HEK293 (cell line): ENCODE results near the gene LMF1.

ENCODE experiments used
- CTCF ChIA-PET: fragments of 350-600 bp; formaldehyde crosslinking; extraction: SDS; loops from one replicate; lab custom pipeline; 2021; ENCODE audit warnings: antibody characterized with exemption; lab: Yijun Ruan, JAX
- POLR2A ChIA-PET: fragments of 300-600 bp; formaldehyde crosslinking; extraction: SDS; loops from one replicate; lab custom pipeline; 2020; ENCODE audit warnings: antibody characterized with exemption, inconsistent platforms; lab: Yijun Ruan, JAX
- H3K27ac ChIP-seq: fragments of 200-500 bp; sonication (Bioruptor generic); 2 replicates; pipeline ENCODE4 v1.5.1; 2014; ENCODE audit warnings: low read depth, low read length, control low read depth, inconsistent platforms; ENCODE audit errors: extremely low read depth
- H3K36me3 ChIP-seq, 2 experiments: fragments of 200-500 bp in 1 of 2; sonication (Bioruptor generic) in 1 of 2; 1 replicate in 1 of 2; 2 replicates in 1 of 2; pipeline ENCODE4 v1.5.1; 2014 to 2017; ENCODE audit warnings: inconsistent platforms in 2 of 2, low read length in 2 of 2; ENCODE audit not compliant: control insufficient read depth in 2 of 2, insufficient read depth in 1 of 2
- H3K4me1 ChIP-seq: fragments of 200-500 bp; sonication (Bioruptor generic); 2 replicates; pipeline ENCODE4 v1.5.1; 2014; ENCODE audit warnings: mild to moderate bottlenecking, low read length, inconsistent platforms; ENCODE audit not compliant: control insufficient read depth, insufficient read depth
- H3K4me3 ChIP-seq: 2 replicates; pipeline ENCODE4 v1.5.1; 2011; ENCODE audit warnings: low read depth, mild to moderate bottlenecking, control low read depth, low read length, moderate library complexity
- H3K9me3 ChIP-seq: fragments of 200-500 bp; sonication (Bioruptor generic); 2 replicates; pipeline ENCODE4 v1.5.1; 2014; ENCODE audit warnings: low read depth, low read length, inconsistent platforms; ENCODE audit not compliant: control insufficient read depth, insufficient read depth
- BCL11A ChIP-seq: fragments of 450-650 bp; formaldehyde crosslinking; IDR thresholded peaks from 2 replicates; pipeline ENCODE4 v1.5.1; 2016; ENCODE audit warnings: low read depth, missing biosample characterization, missing genetic modification characterization
- FEZF1 ChIP-seq: fragments of 450-650 bp; formaldehyde crosslinking; IDR thresholded peaks from 2 replicates; pipeline ENCODE4 v1.5.1; 2016; ENCODE audit warnings: missing biosample characterization, missing genetic modification characterization
- GFI1B ChIP-seq: fragments of 450-650 bp; formaldehyde crosslinking; IDR thresholded peaks from 2 replicates; pipeline ENCODE4 v1.5.1; 2016; ENCODE audit warnings: missing biosample characterization, missing genetic modification characterization
- GLIS2 ChIP-seq: fragments of 450-650 bp; formaldehyde crosslinking; IDR thresholded peaks from 2 replicates; pipeline ENCODE4 v1.5.1; 2016; ENCODE audit warnings: missing biosample characterization, missing genetic modification characterization
- HOXC10 ChIP-seq: sonication (generic); formaldehyde crosslinking; IDR thresholded peaks from 2 replicates; pipeline ENCODE4 v1.8.1; 2023; ENCODE audit warnings: mild to moderate bottlenecking, missing genetic modification reagents
- KLF16 ChIP-seq: fragments of 450-650 bp; formaldehyde crosslinking; IDR thresholded peaks from 2 replicates; pipeline ENCODE4 v1.5.1; 2017; ENCODE audit warnings: missing biosample characterization, missing genetic modification characterization
- TRIM28 ChIP-seq: IDR thresholded peaks from 2 replicates; pipeline ENCODE4 v1.6.1; 2011; ENCODE audit warnings: low read length, control low read depth, borderline replicate concordance
- ZBTB48 ChIP-seq: fragments of 450-650 bp; formaldehyde crosslinking; IDR thresholded peaks from 2 replicates; pipeline ENCODE4 v1.5.1; 2016; ENCODE audit warnings: missing biosample characterization, missing genetic modification characterization
- ZNF10 ChIP-seq: fragments of 450-650 bp; formaldehyde crosslinking; IDR thresholded peaks from 2 replicates; pipeline ENCODE4 v1.5.1; 2017; ENCODE audit warnings: missing biosample characterization, missing genetic modification characterization
- ZNF121 ChIP-seq: fragments of 450-650 bp; formaldehyde crosslinking; IDR thresholded peaks from 2 replicates; pipeline ENCODE4 v1.5.1; 2016; ENCODE audit warnings: missing biosample characterization, missing genetic modification characterization
- ZNF157 ChIP-seq: fragments of 450-650 bp; formaldehyde crosslinking; IDR thresholded peaks from 2 replicates; pipeline ENCODE4 v1.5.1; 2016; ENCODE audit warnings: missing biosample characterization, missing genetic modification characterization
- ZNF2 ChIP-seq: fragments of 450-650 bp; formaldehyde crosslinking; IDR thresholded peaks from 2 replicates; pipeline ENCODE4 v1.5.1; 2016; ENCODE audit warnings: missing biosample characterization, missing genetic modification characterization
- ZNF211 ChIP-seq: fragments of 450-650 bp; formaldehyde crosslinking; IDR thresholded peaks from 2 replicates; pipeline ENCODE4 v1.5.1; 2016; ENCODE audit warnings: low read depth, missing biosample characterization, missing genetic modification characterization
- ZNF214 ChIP-seq: fragments of 450-650 bp; formaldehyde crosslinking; IDR thresholded peaks from 2 replicates; pipeline ENCODE4 v1.5.1; 2017; ENCODE audit warnings: missing biosample characterization, mild to moderate bottlenecking, missing genetic modification characterization, borderline replicate concordance
- ZNF248 ChIP-seq: fragments of 450-650 bp; formaldehyde crosslinking; IDR thresholded peaks from 2 replicates; pipeline ENCODE4 v1.5.1; 2017; ENCODE audit warnings: missing biosample characterization, missing genetic modification characterization
- ZNF274 ChIP-seq, 2 experiments: fragments of 200-500 bp in 1 of 2; fragments of 450-650 bp in 1 of 2; sonication (Bioruptor generic) in 1 of 2; formaldehyde crosslinking in 1 of 2; IDR thresholded peaks; 2 replicates each; pipeline versions ENCODE4 v1.5.1 to v1.6.1; 2014 to 2016; ENCODE audit warnings: borderline replicate concordance in 1 of 2, inconsistent platforms in 1 of 2, low read length in 1 of 2, missing biosample characterization in 1 of 2, missing genetic modification characterization in 1 of 2
- ZNF302 ChIP-seq: fragments of 450-650 bp; formaldehyde crosslinking; IDR thresholded peaks from 2 replicates; pipeline ENCODE4 v1.5.1; 2016; ENCODE audit warnings: missing biosample characterization, missing genetic modification characterization, low read depth
- ZNF600 ChIP-seq: fragments of 450-650 bp; formaldehyde crosslinking; IDR thresholded peaks from 2 replicates; pipeline ENCODE4 v1.5.1; 2016; ENCODE audit warnings: missing biosample characterization, missing genetic modification characterization
- ZNF623 ChIP-seq: fragments of 450-650 bp; formaldehyde crosslinking; IDR thresholded peaks from 2 replicates; pipeline ENCODE4 v1.5.1; 2016; ENCODE audit warnings: missing biosample characterization, missing genetic modification characterization
- ZSCAN30 ChIP-seq: fragments of 450-650 bp; IDR thresholded peaks from 2 replicates; pipeline ENCODE4 v1.5.1; 2018; ENCODE audit warnings: missing biosample characterization, mild to moderate bottlenecking, missing genetic modification characterization, moderate library complexity
- TF ChIP-seq, protein P1 (sequence below): fragments of 450-650 bp; formaldehyde crosslinking; IDR thresholded peaks from 2 replicates; pipeline ENCODE4 v1.5.1; 2017; ENCODE audit warnings: missing biosample characterization, missing genetic modification characterization
- TF ChIP-seq, protein P2 (sequence below): fragments of 450-650 bp; formaldehyde crosslinking; IDR thresholded peaks from 2 replicates; pipeline ENCODE4 v1.5.1; 2016; ENCODE audit warnings: missing biosample characterization, missing genetic modification characterization
- TF ChIP-seq, protein P3 (sequence below): sonication (generic); formaldehyde crosslinking; IDR thresholded peaks from 2 replicates; pipeline ENCODE4 v1.8.1; 2022; ENCODE audit warnings: mild to moderate bottlenecking, moderate library complexity, missing genetic modification reagents
- TF ChIP-seq, protein P4 (sequence below): fragments of 450-650 bp; formaldehyde crosslinking; IDR thresholded peaks from 2 replicates; pipeline ENCODE4 v1.5.1; 2016; ENCODE audit warnings: missing biosample characterization, missing genetic modification characterization

LMF1 gene

DNA sequence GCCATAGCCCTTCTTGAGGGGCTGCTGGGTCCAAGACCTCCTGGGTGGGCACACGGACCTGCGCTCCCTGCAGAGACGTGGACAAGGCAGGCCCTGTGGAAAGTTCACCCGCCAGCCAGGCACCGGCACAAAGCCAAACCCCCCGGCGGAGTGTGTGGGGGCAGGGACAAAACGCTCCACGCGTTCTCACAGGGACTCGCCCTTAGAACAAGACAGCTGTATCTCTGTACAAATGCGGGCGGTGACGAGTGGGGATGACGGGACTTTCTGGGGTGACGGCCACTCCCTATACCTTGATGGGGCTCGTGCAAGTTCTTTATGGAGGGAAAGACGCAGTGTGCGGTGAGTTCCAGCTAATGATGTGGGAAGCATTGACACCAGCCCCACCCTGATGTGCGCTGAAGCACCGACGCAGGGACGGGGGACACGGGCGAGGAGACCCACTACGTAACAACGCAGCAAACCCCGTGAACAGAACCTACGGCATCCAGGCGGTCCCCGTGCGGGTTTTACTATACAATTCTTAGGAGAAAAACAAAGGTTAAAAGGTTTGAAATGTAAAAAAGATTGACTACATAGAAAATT, 49.4 kb downstream of the LMF1 start (continued):
- TF ChIP-seq FEZF1 (tag by site-specific recombination) (no peak), ZNF248 (tag by site-specific recombination) (no peak), GLIS2 (tag by site-specific recombination) (no peak)

DNA sequence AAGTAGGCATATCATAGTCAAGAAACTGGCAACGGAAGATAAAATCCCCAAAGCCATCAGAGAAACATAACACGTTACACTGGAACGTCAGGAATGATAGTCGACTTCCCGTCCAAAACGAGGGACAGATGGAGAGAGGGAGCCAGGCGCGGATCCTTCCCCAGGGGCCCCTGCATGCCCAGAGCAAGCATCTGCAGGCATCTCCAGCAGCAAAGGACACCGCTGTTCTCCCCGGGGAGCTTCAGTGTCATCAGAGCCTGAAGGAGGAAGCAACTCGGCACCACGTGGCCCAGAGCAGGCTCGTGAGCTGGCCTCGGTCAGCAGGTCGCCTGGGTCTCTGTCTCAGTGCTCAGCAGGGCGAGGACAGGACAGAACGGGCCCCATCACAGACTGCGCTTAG, 50.1 kb downstream of the LMF1 start:
- H3K4me3 ChIP-seq, result no peak overlapping the region
- ChIA-PET CTCF (no interaction called here), POLR2A (no interaction called here)
- no peak overlapping the region for H3K27ac ChIP-seq
- H3K9me3 ChIP-seq, result no peaks in the 10 kb centered on the region
- H3K36me3 ChIP-seq, result peaks cover 0 to under 1% of the 10 kb centered on the region in 2 experiments; a peak in 1 of 3 replicates
- H3K4me1 ChIP-seq, result no peaks in the 10 kb centered on the region
- TF ChIP-seq ZNF214 (tag by site-specific recombination) (no peak), GFI1B (tag by site-specific recombination) (no peak), ZNF121 (no peak), ZSCAN30 (tag by site-specific recombination) (no peak), ZBTB48 (tag by site-specific recombination) (no peak), KLF16 (tag by site-specific recombination) (no peak), HOXC10 (no peak), ZNF2 (tag by site-specific recombination) (no peak), ZNF10 (tag by site-specific recombination) (no peak), ZNF623 (no peak), ZNF248 (tag by site-specific recombination) (no peak), ZNF157 (tag by site-specific recombination) (no peak), BCL11A (tag by site-specific recombination) (no peak), TRIM28 (no peak), ZNF600 (tag by site-specific recombination) (no peak)
- TF ChIP-seq, protein P1, sequence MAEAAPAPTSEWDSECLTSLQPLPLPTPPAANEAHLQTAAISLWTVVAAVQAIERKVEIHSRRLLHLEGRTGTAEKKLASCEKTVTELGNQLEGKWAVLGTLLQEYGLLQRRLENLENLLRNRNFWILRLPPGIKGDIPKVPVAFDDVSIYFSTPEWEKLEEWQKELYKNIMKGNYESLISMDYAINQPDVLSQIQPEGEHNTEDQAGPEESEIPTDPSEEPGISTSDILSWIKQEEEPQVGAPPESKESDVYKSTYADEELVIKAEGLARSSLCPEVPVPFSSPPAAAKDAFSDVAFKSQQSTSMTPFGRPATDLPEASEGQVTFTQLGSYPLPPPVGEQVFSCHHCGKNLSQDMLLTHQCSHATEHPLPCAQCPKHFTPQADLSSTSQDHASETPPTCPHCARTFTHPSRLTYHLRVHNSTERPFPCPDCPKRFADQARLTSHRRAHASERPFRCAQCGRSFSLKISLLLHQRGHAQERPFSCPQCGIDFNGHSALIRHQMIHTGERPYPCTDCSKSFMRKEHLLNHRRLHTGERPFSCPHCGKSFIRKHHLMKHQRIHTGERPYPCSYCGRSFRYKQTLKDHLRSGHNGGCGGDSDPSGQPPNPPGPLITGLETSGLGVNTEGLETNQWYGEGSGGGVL (tag by site-specific recombination), result no peak
- TF ChIP-seq, protein P2, sequence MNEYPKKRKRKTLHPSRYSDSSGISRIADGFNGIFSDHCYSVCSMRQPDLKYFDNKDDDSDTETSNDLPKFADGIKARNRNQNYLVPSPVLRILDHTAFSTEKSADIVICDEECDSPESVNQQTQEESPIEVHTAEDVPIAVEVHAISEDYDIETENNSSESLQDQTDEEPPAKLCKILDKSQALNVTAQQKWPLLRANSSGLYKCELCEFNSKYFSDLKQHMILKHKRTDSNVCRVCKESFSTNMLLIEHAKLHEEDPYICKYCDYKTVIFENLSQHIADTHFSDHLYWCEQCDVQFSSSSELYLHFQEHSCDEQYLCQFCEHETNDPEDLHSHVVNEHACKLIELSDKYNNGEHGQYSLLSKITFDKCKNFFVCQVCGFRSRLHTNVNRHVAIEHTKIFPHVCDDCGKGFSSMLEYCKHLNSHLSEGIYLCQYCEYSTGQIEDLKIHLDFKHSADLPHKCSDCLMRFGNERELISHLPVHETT, result no peak
- TF ChIP-seq, protein P3, sequence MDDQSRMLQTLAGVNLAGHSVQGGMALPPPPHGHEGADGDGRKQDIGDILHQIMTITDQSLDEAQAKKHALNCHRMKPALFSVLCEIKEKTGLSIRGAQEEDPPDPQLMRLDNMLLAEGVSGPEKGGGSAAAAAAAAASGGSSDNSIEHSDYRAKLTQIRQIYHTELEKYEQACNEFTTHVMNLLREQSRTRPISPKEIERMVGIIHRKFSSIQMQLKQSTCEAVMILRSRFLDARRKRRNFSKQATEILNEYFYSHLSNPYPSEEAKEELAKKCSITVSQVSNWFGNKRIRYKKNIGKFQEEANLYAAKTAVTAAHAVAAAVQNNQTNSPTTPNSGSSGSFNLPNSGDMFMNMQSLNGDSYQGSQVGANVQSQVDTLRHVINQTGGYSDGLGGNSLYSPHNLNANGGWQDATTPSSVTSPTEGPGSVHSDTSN (CRISPR knock-in tag), result no peak

DNA sequence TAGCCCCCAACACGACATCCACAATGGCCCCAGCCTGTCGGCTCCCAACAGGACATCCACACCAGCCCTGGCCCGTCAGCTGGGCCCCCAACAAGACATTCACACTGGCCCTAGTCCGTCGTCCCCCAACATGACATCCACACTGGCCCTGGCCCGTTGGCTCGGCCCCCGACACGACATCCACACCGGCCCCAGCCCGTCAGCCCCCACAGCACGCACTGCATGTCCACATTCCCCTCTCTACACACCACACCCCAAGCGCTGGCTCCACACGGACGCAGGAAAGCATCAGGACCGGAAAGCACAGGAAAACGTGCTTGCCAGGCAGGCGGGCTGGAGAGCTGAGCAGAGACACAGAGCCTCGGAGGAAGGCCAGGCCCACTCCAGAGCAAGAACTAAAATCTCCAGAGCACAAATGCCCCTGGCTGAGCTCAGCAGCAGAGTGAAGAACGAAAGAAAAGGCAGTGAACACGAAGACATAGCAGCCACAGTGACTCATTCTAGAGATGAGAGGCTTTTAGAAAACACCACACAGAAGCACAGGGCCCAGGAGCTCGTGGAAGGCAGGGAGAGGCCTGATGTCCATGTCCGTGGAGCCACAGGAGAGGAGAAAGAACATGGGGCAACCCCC, 50.6 kb downstream of the LMF1 start:
- CTCF ChIA-PET, result no interaction called here
- H3K27ac ChIP-seq, result no peak overlapping the region
- POLR2A ChIA-PET, result no interaction called here
- TF ChIP-seq ZNF274 (IDR thresholded peaks at IDR 0.05; ENCODE audit: low read length), result no peak
- TF ChIP-seq ZNF274 (tag by site-specific recombination; IDR thresholded peaks at IDR 0.05; ENCODE audit: borderline replicate concordance), result no peak
- no peak for TF ChIP-seq ZNF302 (tag by site-specific recombination)
- TF ChIP-seq, protein P4, sequence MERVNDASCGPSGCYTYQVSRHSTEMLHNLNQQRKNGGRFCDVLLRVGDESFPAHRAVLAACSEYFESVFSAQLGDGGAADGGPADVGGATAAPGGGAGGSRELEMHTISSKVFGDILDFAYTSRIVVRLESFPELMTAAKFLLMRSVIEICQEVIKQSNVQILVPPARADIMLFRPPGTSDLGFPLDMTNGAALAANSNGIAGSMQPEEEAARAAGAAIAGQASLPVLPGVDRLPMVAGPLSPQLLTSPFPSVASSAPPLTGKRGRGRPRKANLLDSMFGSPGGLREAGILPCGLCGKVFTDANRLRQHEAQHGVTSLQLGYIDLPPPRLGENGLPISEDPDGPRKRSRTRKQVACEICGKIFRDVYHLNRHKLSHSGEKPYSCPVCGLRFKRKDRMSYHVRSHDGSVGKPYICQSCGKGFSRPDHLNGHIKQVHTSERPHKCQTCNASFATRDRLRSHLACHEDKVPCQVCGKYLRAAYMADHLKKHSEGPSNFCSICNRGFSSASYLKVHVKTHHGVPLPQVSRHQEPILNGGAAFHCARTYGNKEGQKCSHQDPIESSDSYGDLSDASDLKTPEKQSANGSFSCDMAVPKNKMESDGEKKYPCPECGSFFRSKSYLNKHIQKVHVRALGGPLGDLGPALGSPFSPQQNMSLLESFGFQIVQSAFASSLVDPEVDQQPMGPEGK (tag by site-specific recombination), result no peak
- TF ChIP-seq ZNF211 (tag by site-specific recombination), result no peak

More for the DNA sequence above, 50.6 kb downstream of the LMF1 start:
- H3K4me3 ChIP-seq, result no peak overlapping the region
- no peaks in the 10 kb centered on the region for H3K36me3 ChIP-seq
- no peaks in the 10 kb centered on the region for H3K9me3 ChIP-seq
- no peaks in the 10 kb centered on the region for H3K4me1 ChIP-seq
